Activated naive CD8-positive, alpha-beta T cell treated with anti-CD3 and anti-CD28 coated beads, Interleukin-2, amount 50 U/mL, for 16 hours (primary cell): ENCODE data around the gene CTU2.

Experiments used
- DNase-seq: peaks from one replicate; pipeline ENCODE4 v3.0.0-alpha.2; 2020; ENCODE audit warnings: low read depth, low spot score

The CTU2 gene

DNA sequence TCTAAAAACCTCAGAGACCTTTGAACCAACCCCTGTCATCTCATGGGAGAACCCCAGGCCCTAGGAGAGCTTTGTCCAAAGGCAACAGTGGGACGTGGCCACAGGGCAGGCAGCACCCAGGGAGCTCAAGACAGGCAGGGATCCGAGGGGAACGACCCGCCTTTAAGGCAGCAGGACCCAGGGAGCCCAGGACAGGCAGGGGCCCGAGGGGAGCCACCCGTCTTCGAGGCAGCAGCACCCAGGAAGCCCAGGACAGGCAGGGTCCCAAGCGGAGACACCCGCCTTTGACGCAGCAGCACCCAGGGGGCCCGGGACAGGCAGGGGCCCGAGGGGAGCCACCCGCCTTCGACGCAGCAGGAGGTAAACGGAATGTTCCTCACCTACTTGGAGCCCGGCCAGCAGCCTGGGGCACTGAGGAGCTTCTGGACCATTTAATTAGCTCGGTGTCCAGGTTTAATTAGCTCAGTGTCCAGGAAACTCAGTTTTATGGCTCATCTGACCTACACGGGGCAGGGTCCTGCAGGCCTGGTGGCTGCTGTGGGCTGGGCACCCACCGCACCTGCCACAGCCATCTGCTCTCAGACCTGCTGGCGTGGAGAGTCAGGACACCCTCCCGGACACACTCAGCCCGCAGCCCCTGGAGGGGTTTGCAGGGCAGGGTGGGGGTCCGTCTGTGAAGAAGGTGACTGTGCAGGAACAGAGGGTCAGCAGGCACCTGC lies 54.3 kb downstream of the CTU2 start:
- DNase-seq = no peak

DNA sequence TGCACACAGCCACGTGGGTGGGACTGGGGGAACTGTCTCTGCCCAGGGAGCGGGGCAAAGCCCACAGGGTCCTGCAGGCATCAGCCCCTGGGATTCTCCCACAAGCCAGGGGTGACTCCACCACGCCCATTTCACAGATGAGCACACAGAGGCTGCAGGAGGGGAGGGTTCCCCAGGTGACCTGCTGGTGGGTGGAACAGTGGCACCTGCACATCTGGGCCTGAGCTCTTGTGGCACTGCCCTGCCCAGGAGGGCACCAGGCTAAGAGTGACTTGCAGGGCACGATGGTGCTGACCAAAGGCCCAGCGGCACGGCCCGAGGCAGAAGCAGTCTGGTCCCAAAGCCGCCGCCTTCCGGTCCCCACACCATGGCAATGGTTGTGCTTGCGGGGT lies 54.8 kb downstream of the CTU2 start:
- no peak for DNase-seq

DNA sequence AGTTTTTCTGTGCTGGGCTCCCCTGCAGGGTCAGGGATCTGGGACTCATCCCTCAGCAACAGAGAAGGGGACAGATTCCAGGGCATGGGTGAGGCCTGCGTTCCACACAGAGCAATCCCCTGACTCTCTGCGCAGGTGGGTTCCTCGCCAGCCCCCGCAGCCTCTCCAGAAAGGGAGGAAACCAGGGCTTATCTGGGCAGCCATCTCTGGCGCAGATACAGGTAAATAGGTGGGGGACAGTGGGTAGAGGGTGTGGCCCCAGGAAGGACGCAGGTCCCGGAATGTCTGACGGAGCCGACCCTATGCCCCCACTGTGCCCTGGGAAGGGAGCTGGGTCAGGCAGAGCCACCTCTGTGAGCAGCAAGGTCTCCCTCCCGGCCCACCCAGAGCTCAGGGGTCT lies 55.5 kb downstream of the CTU2 start:
- DNase-seq = no peak

DNA sequence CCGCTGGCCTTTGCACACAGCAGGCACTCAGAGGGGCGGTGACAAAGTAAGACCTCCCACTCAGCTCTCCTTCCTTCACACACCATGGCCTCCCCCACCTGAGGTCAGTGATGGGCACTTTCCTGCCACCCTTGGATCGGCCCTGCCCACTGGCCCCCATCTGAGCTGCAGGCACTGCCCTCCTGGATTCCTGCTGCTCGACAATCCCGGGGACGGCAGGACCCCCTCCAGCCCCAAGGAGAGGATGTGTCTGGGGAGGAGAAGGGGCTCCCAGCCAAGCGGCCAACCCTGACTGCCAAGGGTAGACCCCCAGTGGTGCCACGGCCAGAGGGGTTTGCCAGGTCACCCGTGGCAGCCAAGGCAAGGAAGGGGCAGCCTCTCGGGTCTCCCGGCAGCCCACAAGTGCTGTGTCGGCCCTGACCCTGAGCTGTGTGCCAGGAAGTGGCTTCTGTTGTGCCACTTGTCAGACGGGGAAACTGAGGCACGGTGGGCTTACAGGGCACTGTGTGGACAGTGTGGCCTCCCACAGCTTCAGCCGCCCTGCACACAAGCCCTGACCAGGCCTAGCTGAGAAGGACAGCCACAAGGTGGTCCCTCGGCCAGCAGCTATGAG lies 56.1 kb downstream of the CTU2 start:
- DNase-seq = no peak

DNA sequence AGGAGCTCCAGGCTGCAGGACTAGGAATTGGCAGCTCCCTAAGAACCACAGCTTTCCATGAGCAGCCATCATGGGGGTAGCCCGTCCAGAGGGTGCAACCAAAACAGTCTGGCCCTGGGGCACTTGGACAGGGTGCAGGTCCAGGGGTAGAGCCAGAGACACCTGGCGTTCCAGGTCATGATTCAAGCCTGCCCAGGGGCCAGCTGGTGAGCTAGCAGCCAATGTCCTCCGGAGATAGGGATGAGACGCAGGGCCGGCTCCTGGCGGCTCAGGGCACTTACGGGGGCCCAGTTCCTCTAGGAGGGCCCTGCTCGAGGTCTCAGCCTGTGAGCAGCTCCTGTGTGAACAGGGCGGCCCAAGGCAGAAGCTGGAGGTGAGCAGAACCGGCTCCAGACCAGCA lies 56.6 kb downstream of the CTU2 start:
- DNase-seq = no peak

DNA sequence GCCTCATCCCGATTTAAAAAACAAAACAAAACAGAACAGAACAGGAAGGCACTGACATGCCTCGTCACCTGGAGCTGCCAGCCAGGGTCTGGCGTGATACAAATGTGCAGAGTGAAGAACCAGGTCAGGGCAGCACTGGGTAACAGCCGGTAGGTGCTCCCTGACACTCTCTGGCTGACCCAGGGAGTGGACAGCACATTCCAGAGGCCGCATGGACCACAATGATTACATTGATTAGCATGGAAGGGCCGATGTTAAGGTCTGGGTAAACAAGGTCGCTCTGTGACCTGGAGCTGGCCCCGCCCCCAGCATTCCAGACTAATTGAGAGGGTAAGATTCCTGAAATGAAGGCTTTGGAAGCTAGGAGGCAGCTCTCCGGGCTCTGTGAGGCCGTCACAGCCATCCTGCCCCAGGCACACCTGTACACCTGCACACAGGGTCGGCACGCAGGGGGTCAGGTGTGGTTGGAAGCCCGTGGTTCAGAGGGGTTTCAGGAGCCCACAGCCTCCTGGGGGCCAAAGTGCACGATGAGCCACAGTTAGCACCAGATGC lies 57.3 kb downstream of the CTU2 start:
- DNase-seq = no peak

DNA sequence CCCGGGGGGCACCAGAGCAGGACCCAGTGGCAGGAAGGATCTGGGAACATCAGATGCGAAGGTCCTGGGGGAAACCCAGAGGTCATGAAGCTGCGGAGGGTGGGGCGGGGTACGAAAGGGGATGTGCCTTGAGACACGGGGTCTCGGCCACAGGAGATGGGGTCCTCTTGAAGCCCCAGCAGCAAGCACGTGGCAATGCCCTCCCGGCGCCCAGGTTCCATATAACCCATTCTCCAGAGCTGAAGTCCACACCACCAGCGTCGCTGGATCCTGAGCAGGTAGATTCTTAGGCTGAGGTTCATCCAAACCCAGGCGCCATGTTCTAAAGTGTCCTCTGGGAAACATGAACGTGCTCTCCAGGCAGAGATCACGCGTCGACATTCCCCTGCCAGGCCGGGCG lies 57.8 kb downstream of the CTU2 start:
- DNase-seq = no peak

DNA sequence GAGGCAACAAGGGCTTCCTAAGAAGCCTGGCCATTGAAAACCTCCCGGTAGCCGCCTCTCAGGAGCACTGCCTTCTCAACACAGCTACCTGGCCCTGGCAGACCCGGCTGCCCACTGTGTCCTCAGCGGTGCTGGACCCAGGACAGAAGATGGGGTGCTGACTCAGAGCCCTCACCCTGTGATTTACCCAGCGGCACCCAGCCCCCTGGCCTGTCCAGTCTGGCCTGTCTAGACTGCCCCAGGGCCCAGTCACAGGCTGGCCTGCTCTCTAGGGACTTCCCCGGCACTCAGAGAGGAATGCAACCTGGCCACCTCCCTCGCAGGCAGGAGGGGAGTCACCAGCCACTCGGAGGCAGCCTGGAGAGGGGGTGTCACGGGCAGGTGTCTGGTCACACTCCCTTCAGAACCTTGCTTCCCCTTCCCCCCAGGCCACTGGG lies 58.6 kb downstream of the CTU2 start:
- no peak for DNase-seq
